HepG2 (cell line): ENCODE measurements around the gene MEGF6.

Experiments
- CBFB ChIP-seq: sonication (generic); formaldehyde crosslinking; IDR thresholded peaks from 2 replicates; pipeline ENCODE4 v1.4.0; 2020; ENCODE audit warnings: missing genetic modification reagents
- IRF2 ChIP-seq: IDR thresholded peaks from 2 replicates; pipeline ENCODE4 v1.6.1; 2018; ENCODE audit warnings: missing genetic modification reagents, missing compliant biosample characterization
- SMC3 ChIP-seq: IDR thresholded peaks from 2 replicates; pipeline ENCODE4 v1.6.1; 2011; ENCODE audit warnings: low read length, improper control_type of control experiment
- TF ChIP-seq, protein P1 (sequence below): sonication (generic); formaldehyde crosslinking; IDR thresholded peaks from 2 replicates; pipeline ENCODE4 v1.5.0; 2020; ENCODE audit warnings: mild to moderate bottlenecking, missing genetic modification reagents, moderate library complexity

- TF ChIP-seq, protein P1, sequence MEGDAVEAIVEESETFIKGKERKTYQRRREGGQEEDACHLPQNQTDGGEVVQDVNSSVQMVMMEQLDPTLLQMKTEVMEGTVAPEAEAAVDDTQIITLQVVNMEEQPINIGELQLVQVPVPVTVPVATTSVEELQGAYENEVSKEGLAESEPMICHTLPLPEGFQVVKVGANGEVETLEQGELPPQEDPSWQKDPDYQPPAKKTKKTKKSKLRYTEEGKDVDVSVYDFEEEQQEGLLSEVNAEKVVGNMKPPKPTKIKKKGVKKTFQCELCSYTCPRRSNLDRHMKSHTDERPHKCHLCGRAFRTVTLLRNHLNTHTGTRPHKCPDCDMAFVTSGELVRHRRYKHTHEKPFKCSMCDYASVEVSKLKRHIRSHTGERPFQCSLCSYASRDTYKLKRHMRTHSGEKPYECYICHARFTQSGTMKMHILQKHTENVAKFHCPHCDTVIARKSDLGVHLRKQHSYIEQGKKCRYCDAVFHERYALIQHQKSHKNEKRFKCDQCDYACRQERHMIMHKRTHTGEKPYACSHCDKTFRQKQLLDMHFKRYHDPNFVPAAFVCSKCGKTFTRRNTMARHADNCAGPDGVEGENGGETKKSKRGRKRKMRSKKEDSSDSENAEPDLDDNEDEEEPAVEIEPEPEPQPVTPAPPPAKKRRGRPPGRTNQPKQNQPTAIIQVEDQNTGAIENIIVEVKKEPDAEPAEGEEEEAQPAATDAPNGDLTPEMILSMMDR = no peak
- no peak for TF ChIP-seq CBFB (CRISPR knock-in tag)
- no peak for TF ChIP-seq IRF2 (CRISPR knock-in tag)
- no peak for TF ChIP-seq SMC3
Measured at GRCh38 chr1:3469104-3469848, 142.0 kb downstream of the MEGF6 start.
